C4-2B (cell line): ENCODE measurements around the gene PTDSS2.
"Not testable (repeated sequence)": the region's sequence is repeated elsewhere in the genome, so short reads cannot be mapped to it uniquely, and the experiment has no call there.

Experiments
- H3K27ac ChIP-seq: fragments of 450-650 bp; 2 replicates; pipeline ENCODE4 v1.5.1; 2017
- CTCF ChIP-seq: fragments of 450-650 bp; conservative IDR thresholded peaks from 2 replicates; pipeline ENCODE4 v1.5.1; 2017; ENCODE audit warnings: mild to moderate bottlenecking
- ZFX ChIP-seq: fragments of 450-650 bp; IDR thresholded peaks from 2 replicates; pipeline ENCODE4 v1.6.1; 2017

The PTDSS2 gene

GRCh38 chr11:507727-508515 is 57.8 kb downstream of the PTDSS2 start:
- H3K27ac ChIP-seq, result peak overlapping the region; percentile 98
- TF ChIP-seq CTCF (no peak), ZFX (no peak; the same call in 1 of the 2 replicates)

GRCh38 chr11:508956-509355 is 58.9 kb downstream of the PTDSS2 start:
- H3K27ac ChIP-seq, result no peak overlapping the region
- TF ChIP-seq ZFX, result no peak
- no peak for TF ChIP-seq CTCF

DNA sequence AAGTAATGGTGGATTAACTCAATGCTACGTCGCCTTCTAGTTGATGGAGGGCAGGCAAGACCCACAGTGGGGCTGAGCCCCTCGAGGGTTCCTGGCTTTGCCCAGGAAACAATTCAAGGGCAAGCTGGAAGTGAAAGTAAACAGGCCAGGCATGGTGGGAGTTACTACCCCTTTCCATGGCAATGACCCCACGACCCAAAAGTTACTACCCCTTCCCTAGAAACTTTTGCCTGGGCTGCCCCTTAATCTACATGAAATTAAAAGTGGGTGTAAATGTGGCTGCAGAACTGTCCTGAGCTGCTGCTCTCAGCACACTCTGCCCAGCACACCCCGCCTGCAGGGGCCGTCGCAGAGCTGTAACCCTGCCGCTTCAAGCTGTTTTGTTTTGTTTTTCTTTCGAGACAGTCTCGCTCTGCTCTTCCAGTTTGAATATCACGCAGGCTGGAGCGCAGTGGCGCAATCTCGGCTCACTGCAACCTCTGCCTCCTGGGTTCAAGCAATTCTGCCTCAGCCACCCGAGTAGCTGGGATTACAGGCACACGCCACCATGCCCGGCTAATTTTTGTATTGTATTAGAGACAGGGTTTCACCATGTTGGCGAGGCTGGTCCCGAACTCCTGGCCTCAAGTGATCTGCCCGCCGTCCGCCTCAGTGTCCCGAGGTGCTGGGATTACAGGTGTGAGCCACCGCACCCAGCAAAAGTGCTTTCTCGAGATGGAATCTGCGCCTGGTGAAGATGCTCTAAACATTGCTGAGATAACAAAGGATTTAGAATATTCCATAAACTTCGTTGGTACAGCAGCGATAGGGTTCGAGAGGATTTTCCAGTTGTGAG is 62.9 kb downstream of the PTDSS2 start:
- H3K27ac ChIP-seq, result no peak overlapping the region
- TF ChIP-seq ZFX, result no peak
- TF ChIP-seq CTCF, result no peak

DNA sequence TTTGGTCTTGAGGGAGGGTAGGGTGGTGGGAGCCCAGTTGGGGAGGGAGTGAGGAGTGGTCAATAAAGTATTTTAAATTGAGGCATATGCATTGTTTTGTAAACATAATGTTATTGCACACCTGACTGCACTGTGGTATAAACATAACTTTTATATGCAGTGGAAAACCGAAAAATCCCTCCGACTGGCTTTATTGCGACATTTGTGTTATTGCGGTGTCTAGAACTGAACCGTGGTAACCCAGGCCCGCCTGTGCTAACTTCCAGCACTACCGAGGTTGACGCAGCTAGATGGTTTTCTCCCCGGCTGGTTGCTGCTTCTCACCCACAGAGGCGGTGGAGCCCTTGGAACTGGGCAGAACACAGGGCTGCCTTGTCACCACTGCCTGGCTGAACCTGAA is 64.5 kb downstream of the PTDSS2 start:
- TF ChIP-seq CTCF (no peak), ZFX (no peak)
- no peak overlapping the region for H3K27ac ChIP-seq

GRCh38 chr11:515131-515530 is 65.1 kb downstream of the PTDSS2 start:
- H3K27ac ChIP-seq, result no peak overlapping the region
- no peak for TF ChIP-seq CTCF
- TF ChIP-seq ZFX, result no peak

GRCh38 chr11:516400-516799 is 66.3 kb downstream of the PTDSS2 start:
- H3K27ac ChIP-seq, result no peak overlapping the region
- TF ChIP-seq CTCF (no peak), ZFX (no peak)

- not testable (repeated sequence) for H3K27ac ChIP-seq
These were observed 67.0 kb downstream of the PTDSS2 start for GRCh38 chr11:516918-517685.
